Activated CD4-positive, alpha-beta memory T cell treated with anti-CD3 and anti-CD28 coated beads, Interleukin-2, amount 10 ng/mL, durations not matched to agents 7 days and 5 days (primary cell): ENCODE data around the gene ELF2. TPM values are rescaled to one million over a fixed set of nuclear protein-coding genes. Genes with fewer than 3 reads are reported as not detected.
"Not testable (repeated sequence)": the region's sequence is repeated elsewhere in the genome, so short reads cannot be mapped to it uniquely, and the experiment has no call there.

Experiments
- CTCF ChIA-PET: fragments of 350-600 bp; sonication (Branson Sonifier 250); formaldehyde crosslinking; loops from one replicate; lab custom pipeline; 2021; ENCODE audit warnings: antibody characterized with exemption, inconsistent platforms; lab: Charles Lee
- POLR2A ChIA-PET: fragments of 350-600 bp; sonication (Branson Sonifier 250); formaldehyde crosslinking; loops from one replicate; lab custom pipeline; 2021; ENCODE audit warnings: antibody characterized with exemption; lab: Charles Lee
- DNase-seq: peaks from one replicate; pipeline ENCODE4 v3.0.0-alpha.2; 2020
- H3K27ac Mint-ChIP-seq: one replicate; pipeline ENCODE4 v1.8.0; 2021; ENCODE audit warnings: mild to moderate bottlenecking, mixed read lengths
- H3K27me3 Mint-ChIP-seq: one replicate; pipeline ENCODE4 v1.8.0; 2021; ENCODE audit warnings: mixed read lengths
- H3K36me3 Mint-ChIP-seq: one replicate; pipeline ENCODE4 v1.8.0; 2021; ENCODE audit warnings: low read depth, mixed read lengths
- H3K4me1 Mint-ChIP-seq: one replicate; pipeline ENCODE4 v1.8.0; 2021; ENCODE audit warnings: mixed read lengths
- H3K4me3 Mint-ChIP-seq: one replicate; pipeline ENCODE4 v1.8.0; 2021; ENCODE audit warnings: mild to moderate bottlenecking, mixed read lengths
- H3K9me3 Mint-ChIP-seq: one replicate; pipeline ENCODE4 v1.8.0; 2021; ENCODE audit warnings: mixed read lengths
- total RNA-seq, 2 experiments: library from RNA; stranded (reverse); gene quantifications; one replicate each; pipeline ENCODE4 v1.2.3, GENCODE V29; 2021

The ELF2 gene
- total RNA-seq, 2 experiments from 2014 or later = 35.2 to 39.5 TPM

GRCh38 chr4:139044291-139044690 is 132.7 kb downstream of the ELF2 start:
- ChIA-PET POLR2A (no interaction called here), CTCF (interaction anchor here (1.8 to 2.1 kb wide), 2 partner anchors 14 to 16 kb away, joined by 7 to 9 read pairs; no protein-coding TSS in a partner anchor)
- Mint-ChIP-seq H3K27me3 (no peaks in the 10 kb centered on the region), H3K9me3 (no peaks in the 10 kb centered on the region), H3K4me1 (peaks cover 5% of the 10 kb centered on the region), H3K4me3 (no peak overlapping the region), H3K27ac (no peak overlapping the region), H3K36me3 (peaks cover 43% of the 10 kb centered on the region)
- DNase-seq = no peak

- no peaks in the 10 kb centered on the region for H3K27me3 Mint-ChIP-seq
- peaks cover 35% of the 10 kb centered on the region for H3K36me3 Mint-ChIP-seq
- H3K27ac Mint-ChIP-seq = no peak overlapping the region
- POLR2A ChIA-PET = no interaction called here
- DNase-seq = no peak
- no peak overlapping the region for H3K4me3 Mint-ChIP-seq
- H3K4me1 Mint-ChIP-seq = peaks cover 5% of the 10 kb centered on the region
- H3K9me3 Mint-ChIP-seq = no peaks in the 10 kb centered on the region
- CTCF ChIA-PET = interaction anchor here (0.6 to 3.4 kb wide), 3 partner anchors 12 to 254 kb away, joined by 3 to 23 read pairs (median 3); no protein-coding TSS in a partner anchor
These were observed 134.0 kb downstream of the ELF2 start for GRCh38 chr4:139042981-139043460.

GRCh38 chr4:139038874-139039443 is 138.1 kb downstream of the ELF2 start:
- Mint-ChIP-seq H3K4me1 (peaks cover 6% of the 10 kb centered on the region), H3K27me3 (no peaks in the 10 kb centered on the region), H3K9me3 (no peaks in the 10 kb centered on the region), H3K27ac (no peak overlapping the region), H3K36me3 (peaks cover 17% of the 10 kb centered on the region), H3K4me3 (no peak overlapping the region)
- ChIA-PET CTCF (interaction anchor here (1.7 kb wide), 1 partner anchor 8 kb away, joined by 13 read pairs; no protein-coding TSS in a partner anchor), POLR2A (interaction anchor here (0.5 to 1.3 kb wide), 2 partner anchors 13 to 24 kb away, joined by 3 read pairs; no protein-coding TSS in a partner anchor)
- DNase-seq = no peak

- Mint-ChIP-seq H3K9me3 (no peaks in the 10 kb centered on the region), H3K27ac (no peak overlapping the region), H3K36me3 (peaks cover 11% of the 10 kb centered on the region), H3K4me1 (peaks cover 6% of the 10 kb centered on the region), H3K27me3 (no peaks in the 10 kb centered on the region), H3K4me3 (no peak overlapping the region)
- CTCF ChIA-PET = no interaction called here
- POLR2A ChIA-PET = no interaction called here
- DNase-seq = no peak
These were observed 140.1 kb downstream of the ELF2 start for GRCh38 chr4:139036885-139037284.

GRCh38 chr4:139035650-139036049 is 141.4 kb downstream of the ELF2 start:
- POLR2A ChIA-PET = no interaction called here
- no peaks in the 10 kb centered on the region for H3K9me3 Mint-ChIP-seq
- no peak for DNase-seq
- CTCF ChIA-PET = no interaction called here
- no peak overlapping the region for H3K4me3 Mint-ChIP-seq
- H3K4me1 Mint-ChIP-seq = peaks cover 4% of the 10 kb centered on the region
- H3K36me3 Mint-ChIP-seq = peaks cover 5% of the 10 kb centered on the region
- H3K27ac Mint-ChIP-seq = peak overlapping the region; percentile 3
- no peaks in the 10 kb centered on the region for H3K27me3 Mint-ChIP-seq

- no peak overlapping the region for H3K4me3 Mint-ChIP-seq
- H3K9me3 Mint-ChIP-seq = no peaks in the 10 kb centered on the region
- H3K27me3 Mint-ChIP-seq = no peaks in the 10 kb centered on the region
- H3K27ac Mint-ChIP-seq = no peak overlapping the region
- DNase-seq = peak; percentile 80
- H3K4me1 Mint-ChIP-seq = peaks cover 5% of the 10 kb centered on the region
- POLR2A ChIA-PET = interaction anchor here (0.5 to 1.7 kb wide), 7 partner anchors 9 to 270 kb away, joined by 3 to 9 read pairs (median 4); partner anchors contain the start of gene NAA15
- peaks cover 3% of the 10 kb centered on the region for H3K36me3 Mint-ChIP-seq
- CTCF ChIA-PET = interaction anchor here (0.6 to 3.9 kb wide), 63 partner anchors 8 to 587 kb away, joined by 3 to 65 read pairs (median 5); partner anchors contain the start of genes ELF2, MGARP, NAA15 and NDUFC1
These were observed 146.3 kb downstream of the ELF2 start for GRCh38 chr4:139030614-139031235.

- DNase-seq, H3K9me3 Mint-ChIP-seq, H3K4me3 Mint-ChIP-seq, H3K36me3 Mint-ChIP-seq, H3K27ac Mint-ChIP-seq, H3K4me1 Mint-ChIP-seq, H3K27me3 Mint-ChIP-seq: not testable (repeated sequence)
- ChIA-PET CTCF (interaction anchor here (0.6 to 3.9 kb wide), 62 partner anchors 7 to 574 kb away, joined by 3 to 65 read pairs (median 5); partner anchors contain the start of genes ELF2, MGARP, NAA15 and NDUFC1), POLR2A (interaction anchor here (0.5 to 1.7 kb wide), 7 partner anchors 8 to 271 kb away, joined by 3 to 9 read pairs (median 4); partner anchors contain the start of gene NAA15)
These were observed 147.1 kb downstream of the ELF2 start for GRCh38 chr4:139029866-139030363.

GRCh38 chr4:139028191-139028661 is 148.8 kb downstream of the ELF2 start:
- CTCF ChIA-PET = interaction anchor here (0.7 to 2.1 kb wide), 6 partner anchors 11 to 549 kb away, joined by 3 to 7 read pairs (median 4); partner anchors contain the start of gene NOCT
- Mint-ChIP-seq H3K4me1 (peaks cover 5% of the 10 kb centered on the region), H3K27ac (no peak overlapping the region), H3K36me3 (peaks cover 3% of the 10 kb centered on the region), H3K9me3 (no peaks in the 10 kb centered on the region), H3K4me3 (no peak overlapping the region), H3K27me3 (no peaks in the 10 kb centered on the region)
- DNase-seq = no peak
- POLR2A ChIA-PET = interaction anchor here (0.8 kb wide), 1 partner anchor 13 kb away, joined by 3 read pairs; the partner anchor contains the start of gene NOCT

GRCh38 chr4:139027776-139028175 is 149.2 kb downstream of the ELF2 start:
- DNase-seq = no peak
- POLR2A ChIA-PET = no interaction called here
- no peak overlapping the region for H3K27ac Mint-ChIP-seq
- H3K9me3 Mint-ChIP-seq = no peaks in the 10 kb centered on the region
- H3K4me1 Mint-ChIP-seq = peaks cover 5% of the 10 kb centered on the region
- CTCF ChIA-PET = interaction anchor here (0.7 to 2.1 kb wide), 6 partner anchors 11 to 549 kb away, joined by 3 to 7 read pairs (median 4); partner anchors contain the start of gene NOCT
- H3K36me3 Mint-ChIP-seq = peaks cover 3% of the 10 kb centered on the region
- no peak overlapping the region for H3K4me3 Mint-ChIP-seq
- no peaks in the 10 kb centered on the region for H3K27me3 Mint-ChIP-seq

GRCh38 chr4:139025841-139026240 is 151.2 kb downstream of the ELF2 start:
- Mint-ChIP-seq H3K4me3 (no peak overlapping the region), H3K4me1 (peaks cover 6% of the 10 kb centered on the region), H3K9me3 (no peaks in the 10 kb centered on the region), H3K27ac (no peak overlapping the region), H3K36me3 (peaks cover 6% of the 10 kb centered on the region), H3K27me3 (no peaks in the 10 kb centered on the region)
- DNase-seq = no peak
- ChIA-PET CTCF (no interaction called here), POLR2A (interaction anchor here (0.6 kb wide), 1 partner anchor 13 kb away, joined by 3 read pairs; no protein-coding TSS in a partner anchor)

GRCh38 chr4:139024686-139025085 is 152.3 kb downstream of the ELF2 start:
- H3K27ac Mint-ChIP-seq = no peak overlapping the region
- H3K4me1 Mint-ChIP-seq = peaks cover 6% of the 10 kb centered on the region
- H3K27me3 Mint-ChIP-seq = no peaks in the 10 kb centered on the region
- no peak overlapping the region for H3K4me3 Mint-ChIP-seq
- CTCF ChIA-PET = no interaction called here
- POLR2A ChIA-PET = interaction anchor here (0.8 kb wide), 1 partner anchor 8 kb away, joined by 4 read pairs; no protein-coding TSS in a partner anchor
- H3K9me3 Mint-ChIP-seq = no peaks in the 10 kb centered on the region
- peaks cover 4% of the 10 kb centered on the region for H3K36me3 Mint-ChIP-seq
- DNase-seq = no peak

- H3K27ac Mint-ChIP-seq = no peak overlapping the region
- ChIA-PET POLR2A (interaction anchor here (0.8 kb wide), 1 partner anchor 63 kb away, joined by 3 read pairs; no protein-coding TSS in a partner anchor), CTCF (interaction anchor here (1.0 to 1.3 kb wide), 2 partner anchors 8 to 273 kb away, joined by 3 to 4 read pairs; no protein-coding TSS in a partner anchor)
- DNase-seq = no peak
- no peak overlapping the region for H3K4me3 Mint-ChIP-seq
- H3K9me3 Mint-ChIP-seq = no peaks in the 10 kb centered on the region
- no peaks in the 10 kb centered on the region for H3K27me3 Mint-ChIP-seq
- peaks cover 10% of the 10 kb centered on the region for H3K36me3 Mint-ChIP-seq
- H3K4me1 Mint-ChIP-seq = peaks cover 15% of the 10 kb centered on the region
These were observed 154.2 kb downstream of the ELF2 start for GRCh38 chr4:139022835-139023234.
